Measurements from ENCODE around the gene COL5A1.

Gene COL5A1

DNA sequence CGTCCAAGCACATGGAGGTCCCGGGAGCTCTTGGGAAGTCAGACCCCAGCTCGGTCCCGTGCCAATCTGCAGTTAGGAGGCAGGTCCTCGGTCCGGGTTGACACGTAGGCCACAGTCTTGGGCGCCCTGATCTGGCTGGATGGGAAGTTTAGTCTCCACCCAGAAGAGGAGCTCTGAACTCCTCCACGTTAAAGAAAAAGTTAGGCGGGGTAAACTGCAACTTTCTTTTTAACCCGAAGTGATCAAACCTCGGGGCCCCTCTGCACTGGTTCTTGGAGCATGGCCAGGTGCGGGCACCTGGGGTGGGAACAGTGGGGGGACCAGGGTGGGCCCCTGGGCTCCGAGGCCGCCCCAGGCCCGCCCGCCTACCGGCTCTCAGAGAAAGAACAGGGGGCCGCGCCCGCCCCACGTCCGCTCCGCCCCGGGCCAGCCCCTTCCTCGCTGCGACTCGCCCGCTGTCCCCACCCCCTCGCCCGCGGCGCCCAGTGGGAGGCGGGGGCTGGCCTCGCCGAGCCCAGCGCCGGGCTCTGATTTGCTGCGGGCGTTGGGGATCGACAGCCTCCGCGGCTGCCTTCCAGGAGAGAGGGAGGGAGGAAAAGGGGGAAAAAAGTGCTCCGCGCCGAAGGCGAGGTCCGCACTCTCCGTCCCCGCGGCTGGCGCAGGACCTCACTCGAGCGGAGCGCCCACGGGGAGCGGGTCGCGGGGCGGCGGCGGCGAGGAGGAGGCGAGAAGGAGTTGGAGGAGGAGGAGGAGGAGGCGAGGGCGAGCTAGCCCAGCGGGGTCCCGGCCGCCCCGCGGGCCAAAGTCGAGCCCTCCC is at the start of gene COL5A1:
COL5A1 (plus strand) TSS at position 631 of the 817 bp plus-strand sequence. CDS start 385 bp downstream, outside the sequence.
- DNase-seq (ENCODE audit: low read depth in 2 of 2) = peak; percentile 4 to 7

DNA sequence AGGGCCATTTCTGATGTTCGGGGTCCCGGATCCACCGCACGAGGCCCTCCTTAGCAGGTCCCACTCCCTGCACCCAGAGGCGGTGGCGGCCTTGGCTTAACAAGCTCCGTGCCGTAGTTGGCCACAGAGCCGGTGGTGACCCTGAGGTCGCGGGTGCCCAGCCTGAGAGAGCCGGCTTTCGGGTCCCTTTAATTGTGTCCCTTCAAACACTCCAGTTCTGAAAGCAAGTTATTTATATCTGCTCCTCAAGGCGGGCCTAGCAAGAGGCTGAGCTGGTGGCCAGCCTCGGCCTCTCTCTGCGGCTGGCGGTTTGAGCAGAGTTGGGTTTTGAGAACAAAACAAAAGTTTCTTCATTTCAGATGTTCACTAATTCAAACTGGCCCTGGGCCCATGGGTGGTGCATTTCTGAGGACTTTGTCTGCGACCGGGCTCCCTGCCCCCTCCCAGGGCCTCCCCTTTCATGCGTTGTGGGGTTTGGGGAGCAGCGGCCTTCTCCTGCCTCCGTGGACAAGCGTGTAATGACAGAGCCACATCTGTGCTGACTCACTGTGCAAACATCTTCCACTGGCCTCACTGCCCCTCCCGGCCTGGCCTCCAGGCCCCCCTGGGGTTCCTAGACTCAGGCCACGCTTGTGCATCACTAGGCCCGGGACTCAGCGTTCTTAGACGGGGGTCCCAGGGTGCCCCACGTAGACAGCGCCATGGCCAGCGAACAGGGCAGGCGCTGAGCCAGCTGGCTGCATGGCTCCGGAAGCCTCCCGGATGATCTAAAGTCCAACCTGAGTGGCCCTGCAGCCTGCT is 49.4 kb upstream of the COL5A1 start:
- DNase-seq (ENCODE audit: low read depth in 2 of 2) = no peak

DNA sequence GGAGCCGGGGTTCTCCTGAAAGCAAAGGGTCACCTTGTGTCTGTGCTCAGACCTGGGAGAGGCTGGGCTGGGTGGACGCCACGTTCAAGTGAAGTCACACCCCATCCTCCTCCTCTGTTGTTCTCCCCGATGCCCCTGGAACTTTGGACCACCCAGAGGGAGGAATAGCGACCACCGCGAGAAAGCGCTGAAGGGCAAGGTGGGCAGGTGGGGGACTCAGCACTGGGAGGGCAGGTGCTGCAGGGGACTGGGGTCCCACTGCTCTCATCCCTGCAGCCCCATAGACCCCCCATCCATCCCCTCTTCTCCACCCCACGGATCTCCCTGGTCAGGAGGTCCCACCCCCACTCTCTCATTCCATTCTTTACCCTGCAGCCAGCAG is 48.8 kb upstream of the COL5A1 start:
- no peak for DNase-seq (ENCODE audit: low read depth in 2 of 2)

DNA sequence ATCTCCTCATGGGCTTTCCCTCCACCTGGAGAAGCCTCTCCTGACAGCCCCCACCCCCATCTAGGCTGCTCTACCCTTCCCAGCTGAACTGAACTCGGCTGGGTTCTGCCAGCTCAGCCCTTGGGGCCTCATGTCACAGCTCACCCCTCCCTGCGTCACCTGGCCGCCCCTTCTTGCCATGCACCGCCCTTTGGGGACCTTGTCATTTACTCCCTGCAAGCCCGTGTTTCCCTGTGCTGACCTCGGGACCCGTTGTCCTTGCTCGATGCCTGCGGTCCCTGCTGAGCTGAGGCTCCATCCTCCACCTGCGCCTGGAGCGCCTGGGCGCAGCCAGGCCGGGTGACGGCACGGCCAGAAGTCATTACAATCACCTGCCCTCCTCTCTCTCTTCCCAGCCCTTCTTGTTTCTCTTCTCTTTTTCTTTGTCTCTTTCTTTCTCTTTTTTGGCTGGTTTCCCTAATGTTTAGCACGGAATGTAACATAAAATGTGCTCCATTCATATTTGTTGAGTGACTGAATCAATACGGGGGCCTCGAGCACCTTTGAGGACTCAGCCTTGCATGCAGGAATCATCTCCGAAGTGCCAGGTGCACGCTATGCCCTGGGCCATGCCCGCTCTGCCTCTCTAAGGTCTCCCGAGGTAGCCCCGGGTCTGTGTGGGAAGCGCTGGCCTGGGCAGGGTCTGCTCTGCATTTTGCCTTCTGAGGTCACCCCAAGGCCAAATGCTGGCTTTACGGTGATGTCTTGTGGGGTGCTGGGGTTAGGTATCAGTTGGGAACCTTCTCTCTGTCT is 48.1 kb upstream of the COL5A1 start:
- DNase-seq (ENCODE audit: low read depth in 2 of 2) = no peak

DNA sequence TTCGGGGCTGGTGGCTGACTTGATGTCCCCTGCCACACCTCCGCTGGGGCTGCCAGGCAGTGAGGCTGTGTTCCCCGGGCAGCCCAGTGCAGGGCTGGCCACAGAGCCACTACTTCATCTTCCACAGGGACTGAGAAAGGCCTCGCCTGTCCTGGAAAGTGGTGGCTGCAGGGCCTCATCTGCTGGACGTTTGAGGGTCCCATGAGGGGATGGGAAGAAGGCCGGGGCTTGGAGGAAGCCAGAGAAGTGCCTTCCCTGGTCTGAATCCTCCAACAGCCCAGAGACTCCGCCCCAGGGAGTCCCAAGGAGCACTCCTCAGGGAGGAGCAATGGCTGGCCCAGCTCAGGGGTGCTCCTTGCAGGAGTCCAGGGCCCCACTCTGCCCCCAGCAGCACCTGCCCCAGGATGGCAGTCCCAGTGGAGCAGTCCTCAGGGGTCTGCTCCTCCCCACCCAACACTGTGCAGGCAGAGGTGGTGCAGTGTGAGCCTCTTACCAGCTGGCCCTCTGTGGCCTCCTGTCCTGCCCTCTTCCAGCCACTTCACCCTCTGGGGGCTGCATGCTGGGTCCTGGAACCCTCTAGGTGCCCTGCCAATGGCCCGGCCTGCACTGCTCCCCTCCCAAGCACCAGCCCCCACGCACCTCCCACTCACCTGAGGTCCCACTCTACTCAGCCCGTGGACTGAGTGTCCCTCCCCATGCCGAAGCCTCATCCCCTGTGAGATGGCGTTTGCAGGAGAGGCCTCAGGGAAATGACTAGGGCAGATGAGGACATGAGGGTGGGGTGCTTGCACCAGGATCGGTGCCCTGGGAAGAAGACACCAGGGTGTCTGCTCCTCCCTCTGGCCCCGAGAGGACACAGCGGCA is 47.3 kb upstream of the COL5A1 start:
- DNase-seq (ENCODE audit: low read depth in 2 of 2) = no peak

DNA sequence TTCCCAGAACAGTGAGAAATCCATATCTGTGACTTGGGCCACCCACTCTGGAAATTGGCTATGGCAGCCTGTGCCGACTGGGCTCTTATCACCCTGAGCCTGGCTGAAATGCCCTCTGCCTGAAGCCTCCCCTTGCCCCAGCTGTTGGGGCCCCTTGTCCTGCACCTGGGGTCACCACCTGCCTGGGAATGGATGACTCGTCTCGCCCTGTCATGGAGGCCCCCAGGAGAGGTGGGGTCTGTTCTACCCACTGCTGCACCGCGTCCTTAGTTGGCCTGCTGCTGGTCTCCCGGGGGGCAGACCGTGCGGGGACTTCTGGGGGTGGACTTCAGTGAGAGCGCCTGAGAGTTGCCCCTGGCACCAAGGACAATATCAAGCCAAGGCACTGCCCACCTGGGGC is 46.6 kb upstream of the COL5A1 start:
- no peak for DNase-seq (ENCODE audit: low read depth in 2 of 2)

DNA sequence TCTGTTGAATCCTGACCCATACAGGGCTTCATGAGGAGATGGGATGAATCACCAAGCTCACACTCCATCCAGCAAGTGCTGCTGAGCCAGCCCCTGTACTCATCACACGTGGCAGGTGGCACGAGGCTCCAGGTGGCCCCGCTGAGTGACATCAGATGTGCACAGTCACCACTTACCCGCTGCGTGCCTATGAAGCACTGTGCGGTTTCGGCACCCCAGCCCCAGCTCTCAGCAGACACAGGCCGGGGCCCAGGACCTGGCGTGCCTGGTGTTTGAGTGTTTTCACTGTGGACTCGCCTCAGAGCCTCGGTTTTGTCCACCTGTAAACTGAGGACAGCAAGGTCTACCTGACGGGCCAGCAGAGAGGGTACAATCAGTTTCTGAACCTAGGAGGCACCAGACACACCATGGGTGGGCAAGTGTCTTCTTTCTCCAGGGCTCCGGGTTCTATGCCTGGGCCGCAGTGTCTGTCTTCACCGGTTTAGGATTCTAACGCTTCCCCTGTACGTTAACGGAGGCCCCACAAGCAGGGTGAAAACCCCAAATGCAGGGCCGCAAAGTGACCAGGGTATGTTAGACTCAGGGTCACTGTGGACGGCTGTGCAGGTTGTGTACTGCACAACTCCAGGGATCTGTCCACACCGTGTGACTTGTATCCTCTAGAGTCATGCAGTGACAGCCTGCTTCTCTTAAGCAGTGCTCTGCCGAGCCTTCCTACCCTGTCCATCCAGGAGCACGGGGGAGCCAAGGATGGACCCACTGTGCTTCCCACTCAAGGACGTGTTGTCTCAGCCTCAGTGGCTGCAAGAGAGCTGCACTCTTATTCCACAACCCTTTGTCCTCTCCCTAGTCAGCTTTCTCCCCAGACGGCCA is 44.3 kb upstream of the COL5A1 start:
- no peak for DNase-seq (ENCODE audit: low read depth in 2 of 2)

DNA sequence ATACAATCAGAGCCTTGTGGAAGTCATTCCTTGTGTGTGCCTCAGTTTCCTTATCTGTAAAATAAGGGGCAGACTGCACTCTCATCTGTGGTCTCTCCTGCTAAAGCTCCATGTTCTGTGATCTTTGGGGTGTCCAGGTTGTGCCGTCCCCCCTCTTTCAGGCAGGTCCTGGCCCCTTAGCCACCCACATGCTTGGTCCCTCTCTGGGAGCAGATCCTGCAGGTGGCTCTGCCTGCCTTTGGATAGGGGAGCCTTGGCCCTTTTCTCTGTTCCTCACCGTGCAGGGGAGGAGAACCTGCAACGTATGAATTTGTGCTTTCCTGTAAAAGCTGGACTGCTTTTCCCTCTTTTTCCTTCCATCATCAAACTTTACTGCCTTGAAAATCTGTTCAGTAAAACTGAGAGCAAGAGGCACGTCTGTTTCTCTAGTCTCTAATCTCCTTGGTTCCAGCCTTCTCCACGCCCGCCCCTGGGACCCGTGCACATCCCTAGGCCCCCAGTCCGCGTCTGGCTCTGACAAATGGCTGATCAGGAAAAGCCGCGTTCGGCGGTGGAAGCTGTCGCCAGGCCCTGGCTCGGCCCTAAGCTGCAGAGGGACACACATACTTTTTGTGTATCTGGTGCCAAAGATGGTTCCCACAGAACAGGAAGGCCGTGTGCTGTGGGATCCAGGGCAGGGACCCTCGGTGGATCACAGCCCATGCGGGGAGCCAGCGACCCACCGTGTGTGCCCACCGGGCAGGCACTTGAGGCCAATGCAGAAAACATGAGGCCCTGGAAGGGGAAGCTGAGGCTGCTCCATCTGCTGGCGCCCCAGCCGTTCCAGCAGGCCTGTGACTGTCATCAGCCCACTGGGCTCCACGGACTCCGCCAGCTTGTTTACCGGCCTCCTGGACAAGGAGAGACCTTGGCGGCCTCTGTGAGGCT is 43.4 kb upstream of the COL5A1 start:
- DNase-seq (ENCODE audit: low read depth in 2 of 2) = no peak

DNA sequence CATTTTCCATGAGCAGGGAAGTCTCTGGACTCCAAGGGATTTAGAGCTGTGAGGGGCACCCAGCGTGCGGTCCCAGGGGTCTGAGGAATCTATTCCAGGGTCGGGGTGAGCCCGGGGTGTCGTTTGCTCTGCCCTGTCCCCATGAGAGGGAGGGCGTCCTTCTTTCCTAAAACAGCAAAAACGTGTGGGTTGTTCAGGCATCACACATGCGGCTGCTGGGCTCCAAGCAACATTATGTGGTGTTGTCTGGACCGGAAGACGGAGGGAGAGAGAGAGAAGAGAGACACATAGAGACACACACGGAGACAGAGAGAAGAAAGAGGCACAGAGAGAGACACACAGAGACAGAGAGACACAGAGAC is 42.7 kb upstream of the COL5A1 start:
- DNase-seq (ENCODE audit: low read depth in 2 of 2) = no peak

DNA sequence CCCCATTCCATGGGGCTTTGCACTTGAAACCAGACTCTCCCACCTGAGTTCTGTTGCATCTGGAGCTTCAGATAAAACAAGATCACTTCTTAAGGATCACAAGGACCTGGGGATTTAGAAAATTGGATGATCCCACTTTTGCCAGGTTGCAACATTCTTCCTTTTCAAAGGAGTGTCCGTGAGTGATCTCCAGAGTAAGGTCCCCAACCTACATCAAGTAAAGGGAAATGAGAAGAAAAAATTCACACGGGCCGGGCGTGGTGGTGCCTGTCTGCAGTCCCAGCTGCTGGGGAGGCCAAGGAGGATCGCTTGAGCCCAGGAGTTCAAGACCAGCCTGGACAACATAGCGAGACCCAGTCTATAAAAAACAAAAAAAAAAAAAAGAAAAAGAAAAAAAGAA is 41.2 kb upstream of the COL5A1 start:
- no peak for DNase-seq (ENCODE audit: low read depth in 2 of 2)

DNA sequence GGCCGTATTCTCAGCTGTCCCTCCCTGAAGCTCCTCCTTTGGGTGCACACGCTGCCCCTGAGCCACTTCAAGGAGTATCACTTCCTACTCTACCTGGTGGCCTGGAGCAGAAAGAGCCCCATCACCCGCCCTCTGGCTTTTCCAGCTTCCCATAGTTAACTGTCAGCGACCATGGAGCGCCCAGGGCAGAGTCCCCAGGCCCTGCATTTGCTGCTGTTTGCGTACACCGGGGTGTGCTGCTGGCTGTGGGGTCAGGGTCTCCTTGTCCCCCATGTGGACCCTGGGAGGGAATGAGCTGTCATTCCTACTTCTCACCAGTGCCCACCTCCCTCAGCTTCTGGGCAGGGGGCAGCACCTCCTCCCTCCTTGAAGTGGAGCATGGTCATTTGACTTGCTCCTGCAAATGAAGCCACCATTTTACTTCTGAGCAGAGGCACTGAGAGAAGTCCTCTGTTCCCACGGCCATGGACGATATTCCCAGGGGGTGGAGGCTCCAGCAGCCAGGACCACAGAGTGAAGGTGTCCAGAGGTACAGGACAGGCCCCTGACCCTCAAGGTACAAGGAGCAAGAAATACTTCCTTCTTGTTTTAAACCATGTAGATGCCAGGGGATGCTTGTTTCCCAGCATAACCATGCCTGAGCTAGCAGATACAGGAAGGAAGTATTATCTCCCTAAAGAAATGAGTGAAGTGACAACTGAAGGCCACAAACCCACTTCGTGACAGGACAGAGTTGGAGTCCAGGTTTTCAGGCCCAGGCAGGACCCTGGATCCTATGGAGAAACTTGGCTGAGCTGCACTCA is 40.6 kb upstream of the COL5A1 start:
- DNase-seq (ENCODE audit: low read depth in 2 of 2) = no peak

DNA sequence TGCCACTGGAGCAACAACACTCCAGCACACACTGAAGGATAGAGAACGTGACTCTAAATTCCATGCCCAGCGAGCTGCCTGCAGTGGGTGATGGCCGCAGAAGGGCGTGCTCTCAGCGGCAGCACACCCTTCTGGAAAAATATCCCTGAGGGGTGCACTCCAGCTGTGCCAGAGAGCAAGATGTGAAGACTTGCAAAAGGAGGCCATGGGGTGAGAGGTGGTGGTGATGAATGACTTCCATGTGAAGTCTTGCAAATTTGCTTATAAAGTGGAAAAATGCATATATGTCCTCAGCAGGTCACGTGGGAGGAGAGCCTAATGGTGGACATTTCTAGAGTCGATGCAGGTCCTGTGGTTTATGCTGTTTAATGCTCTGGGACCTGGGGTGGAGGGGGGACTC is 39.8 kb upstream of the COL5A1 start:
- DNase-seq (ENCODE audit: low read depth in 2 of 2) = no peak

DNA sequence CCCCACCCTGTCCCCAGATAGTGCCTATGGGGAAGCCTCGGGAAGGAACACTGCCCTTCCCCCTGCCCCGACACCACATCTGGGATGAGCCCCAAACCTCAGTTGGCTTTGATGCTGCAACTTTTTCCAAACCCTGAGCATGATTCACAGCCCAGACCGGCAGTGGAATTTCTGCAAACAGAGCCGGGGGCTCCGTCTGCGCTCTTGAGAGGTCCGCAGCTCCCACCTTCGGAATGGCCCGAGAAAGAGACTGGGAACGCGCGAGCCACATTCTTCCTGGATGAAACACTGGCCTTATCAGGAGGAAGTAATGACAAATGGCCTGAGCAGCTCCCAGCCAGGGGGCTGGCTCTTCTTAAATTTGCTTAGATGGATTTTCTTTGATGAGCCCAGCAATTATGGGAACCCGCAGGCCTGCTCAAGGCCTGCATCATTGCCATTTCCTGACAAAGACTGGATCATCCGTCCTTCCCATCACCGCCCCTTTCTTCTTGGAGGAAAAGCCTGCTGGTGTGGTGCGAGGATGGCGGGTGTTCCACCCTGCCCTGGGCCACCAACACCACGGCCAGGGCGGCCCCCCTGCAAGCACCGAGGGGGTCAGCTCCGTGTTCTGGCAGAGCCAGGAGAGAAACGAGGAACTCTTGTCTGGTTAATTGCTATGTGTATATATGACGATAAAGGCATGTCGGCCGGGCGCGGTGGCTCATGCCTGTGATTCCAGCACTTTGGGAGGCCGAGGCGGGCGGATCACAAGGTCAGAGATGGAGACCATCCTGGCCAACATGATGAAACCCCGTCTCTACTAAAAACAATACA is 38.8 kb upstream of the COL5A1 start:
- DNase-seq (ENCODE audit: low read depth in 2 of 2) = no peak

DNA sequence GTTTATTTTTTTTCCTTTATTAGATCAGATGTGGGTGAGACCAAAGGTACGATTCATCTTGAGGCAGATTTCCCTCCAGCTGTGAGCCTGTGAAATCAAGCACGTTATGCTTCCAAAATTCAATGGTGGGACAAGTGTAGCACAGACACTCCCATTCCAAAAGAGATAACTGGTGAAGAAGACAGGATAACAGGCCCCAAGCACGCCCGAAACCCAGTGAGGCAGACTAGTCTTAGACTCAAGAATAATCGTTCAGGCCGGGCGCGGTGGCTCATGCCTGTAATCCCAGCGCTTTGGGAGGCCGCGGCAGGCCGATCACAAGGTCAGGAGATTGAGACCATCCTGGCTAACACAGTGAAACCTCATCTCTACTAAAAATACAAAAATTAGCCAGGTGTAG is 36.8 kb upstream of the COL5A1 start:
- DNase-seq (ENCODE audit: low read depth in 2 of 2) = no peak

DNA sequence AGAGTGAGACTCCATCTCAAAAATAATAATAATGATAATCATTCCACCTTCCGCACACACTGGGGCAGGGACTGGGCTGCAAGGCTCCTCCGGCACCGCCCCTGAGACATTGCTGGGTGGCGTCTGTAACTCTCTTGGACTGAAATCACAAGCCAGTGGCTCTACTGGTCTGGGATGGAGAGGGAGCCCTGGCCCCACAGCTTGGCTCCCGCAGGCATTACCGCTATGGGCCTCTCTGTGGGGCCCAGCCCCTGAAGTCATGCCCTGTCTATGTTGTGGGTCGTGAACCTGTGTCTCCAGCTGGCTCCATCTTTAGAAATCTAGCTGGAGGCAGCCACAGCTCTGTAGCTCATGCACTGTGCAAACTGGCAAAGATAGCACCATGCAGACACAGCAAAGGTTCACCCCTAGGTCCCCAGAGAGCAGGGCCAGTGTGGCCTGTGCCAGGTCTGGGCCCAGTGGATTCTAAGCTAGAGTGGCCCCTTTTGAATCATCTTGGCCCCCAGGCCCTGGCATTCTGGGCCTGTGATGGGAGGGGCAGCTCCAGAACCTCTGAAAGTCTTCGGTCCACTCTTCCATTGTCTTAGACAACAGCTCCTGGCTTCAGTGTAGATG is 36.1 kb upstream of the COL5A1 start:
- no peak for DNase-seq (ENCODE audit: low read depth in 2 of 2)

DNA sequence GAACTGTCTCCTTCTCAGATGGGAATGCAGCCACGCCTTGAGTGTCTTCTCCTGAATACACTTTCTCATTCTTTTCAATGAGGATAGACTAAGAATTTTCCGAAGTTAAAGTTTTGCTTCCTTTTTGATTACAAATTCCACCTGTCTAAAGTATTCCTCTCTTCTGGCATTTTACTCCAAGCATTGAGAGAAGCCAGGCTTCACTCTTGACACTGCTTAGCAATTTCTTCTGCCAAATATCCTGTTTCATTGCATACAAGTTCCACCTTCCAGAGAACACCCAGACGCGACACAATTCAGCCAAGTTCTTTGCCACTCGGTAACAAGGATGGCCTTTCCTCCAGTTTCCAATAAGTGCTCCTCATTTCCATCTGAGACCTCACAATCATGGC is 35.6 kb upstream of the COL5A1 start:
- DNase-seq (ENCODE audit: low read depth in 2 of 2) = no peak
